Gastrocnemius medialis (tissue), 4 donors: Measurements from ENCODE around the gene PPME1. TPM values are rescaled to one million over a fixed set of nuclear protein-coding genes. Genes with fewer than 3 reads are reported as not detected.
A peak's percentile ranks its signal among the peaks of the same experiment; 100 is the strongest.

Experiments
- ATAC-seq, 2 donors: fragments of 150-250 bp; one replicate each; pipeline ENCODE4 v1.9.1; 2016
- DNase-seq, 2 donors: peaks; one replicate each; pipeline ENCODE4 v3.0.0-alpha.2; 2019
- H3K27ac ChIP-seq, 4 donors: fragments of 200-600 bp; sonication (generic); 1 replicate in 1 of 4; 2 replicates in 3 of 4; pipeline ENCODE4 v1.5.1; 2016 to 2018; ENCODE audit warnings: mild to moderate bottlenecking in 2 of 4, moderate library complexity in 1 of 4
- H3K27me3 ChIP-seq, 3 donors: fragments of 200-600 bp; sonication (generic) in 2 of 3; 1 replicate in 1 of 3; 2 replicates in 2 of 3; pipeline versions ENCODE4 v1.5.1 to v1.6.0; 2016 to 2019; ENCODE audit warnings: mild to moderate bottlenecking in 1 of 3, moderate library complexity in 1 of 3
- H3K36me3 ChIP-seq, 2 donors: fragments of 200-600 bp; sonication (generic) in 1 of 2; one replicate each; pipeline ENCODE4 v1.5.1; 2017 to 2018
- H3K4me1 ChIP-seq, 2 donors: fragments of 200-600 bp; sonication (generic) in 1 of 2; one replicate each; pipeline ENCODE4 v1.5.1; 2016 to 2017; ENCODE audit warnings: mild to moderate bottlenecking in 2 of 2
- H3K4me3 ChIP-seq, 4 donors: fragments of 200-600 bp; sonication (generic) in 3 of 4; 1 replicate in 1 of 4; 2 replicates in 3 of 4; pipeline ENCODE4 v1.5.1; 2016 to 2019; ENCODE audit warnings: mild to moderate bottlenecking in 2 of 4
- H3K9me3 ChIP-seq, 3 donors: fragments of 200-600 bp; sonication (generic) in 2 of 3; 1 replicate in 1 of 3; 2 replicates in 2 of 3; pipeline ENCODE4 v1.5.1; 2016 to 2019
- CTCF ChIP-seq, 5 experiments: fragments of 450-650 bp in 3 of 5; fragments of 200-600 bp in 2 of 5; sonication (generic) in 2 of 5; IDR thresholded peaks in 4 of 5; conservative IDR thresholded peaks in 1 of 5; 1 replicate in 4 of 5; 2 replicates in 1 of 5; pipeline ENCODE4 v1.5.1; 2016 to 2019; ENCODE audit warnings: antibody characterized with exemption in 5 of 5, mild to moderate bottlenecking in 3 of 5, moderate library complexity in 3 of 5
- POLR2A ChIP-seq, 2 donors: fragments of 450-650 bp; IDR thresholded peaks; one replicate each; pipeline ENCODE4 v1.6.1; 2017; ENCODE audit warnings: antibody characterized with exemption in 2 of 2, mild to moderate bottlenecking in 2 of 2, moderate library complexity in 2 of 2
- in situ Hi-C, 4 donors: fragments of 200-750 bp; cut with MboI; loops; one replicate each; pipeline versions ENCODE4 v1.15.0 to v1.8.0; 2017; ENCODE audit warnings: low sequenced_read_pairs in 4 of 4
- intact Hi-C: fragments of 100-400 bp; cut with DNase I; formaldehyde crosslinking; loops from one replicate; pipeline ENCODE4 v1.15.1; 2023; ENCODE audit warnings: low total_unique reads
- total RNA-seq, 4 donors: library from RNA; depleted of rRNA; stranded (reverse); fragments of >200 nt; gene quantifications; one replicate each; pipeline versions ENCODE4 v1.1.0 to v1.2.3, GENCODE V29; 2016

PPME1 gene
- total RNA-seq, 4 donors from 2014 or later: 31.5 to 51.7 (median 43.2) TPM

- no peaks in the 10 kb centered on the region for H3K27me3 ChIP-seq
- no peak overlapping the region for H3K4me3 ChIP-seq
- in situ Hi-C loops: loop anchor here in 1 of 4 donors (10.0 kb wide), 1 partner anchor 191 kb away; no protein-coding TSS in a partner anchor
- TF ChIP-seq POLR2A (IDR thresholded peaks at IDR 0.05) (no peak), CTCF (IDR thresholded peaks at IDR 0.05 in 4 of 5, conservative IDR thresholded peaks at IDR 0.05 in 1 of 5) (no peak)
- peaks cover 11 to 12% of the 10 kb centered on the region in 2 donors for H3K4me1 ChIP-seq
- intact Hi-C loops: no loop called here
- H3K9me3 ChIP-seq: no peaks in the 10 kb centered on the region
- H3K36me3 ChIP-seq: peaks cover 0 to 72% of the 10 kb centered on the region in 2 donors
- no peak for ATAC-seq
- H3K27ac ChIP-seq: no peak overlapping the region
- no peak for DNase-seq
Measured at GRCh38 chr11:74253361-74253760, 82.3 kb downstream of the PPME1 start.

- DNase-seq: peak in 1 of 2 donors; percentile 36
- TF ChIP-seq CTCF (IDR thresholded peaks at IDR 0.05 in 4 of 5, conservative IDR thresholded peaks at IDR 0.05 in 1 of 5) (peak; percentile 71 to 90 (median 86)), POLR2A (IDR thresholded peaks at IDR 0.05) (no peak)
- intact Hi-C loops: loop anchor here (1.0 to 5.0 kb wide), 4 partner anchors 65 to 193 kb away; partner anchors contain the start of gene PGM2L1
- Histone ChIP-seq H3K4me1 (peaks cover 17 to 29% of the 10 kb centered on the region in 2 donors), H3K27ac (no peak overlapping the region), H3K9me3 (no peaks in the 10 kb centered on the region), H3K36me3 (peaks cover 0 to 47% of the 10 kb centered on the region in 2 donors), H3K4me3 (no peak overlapping the region), H3K27me3 (no peaks in the 10 kb centered on the region)
- in situ Hi-C loops: loop anchor here (5.0 to 10.0 kb wide), 4 partner anchors 131 to 196 kb away; no protein-coding TSS in a partner anchor
- peak; percentile 72 to 74 for ATAC-seq
Measured at GRCh38 chr11:74255741-74256375, 84.8 kb downstream of the PPME1 start.

- Histone ChIP-seq H3K27me3 (no peaks in the 10 kb centered on the region), H3K9me3 (no peaks in the 10 kb centered on the region), H3K27ac (no peak overlapping the region), H3K36me3 (peaks cover 0 to 40% of the 10 kb centered on the region in 2 donors), H3K4me3 (no peak overlapping the region), H3K4me1 (peaks cover 17 to 29% of the 10 kb centered on the region in 2 donors)
- TF ChIP-seq POLR2A (IDR thresholded peaks at IDR 0.05) (no peak), CTCF (IDR thresholded peaks at IDR 0.05 in 4 of 5, conservative IDR thresholded peaks at IDR 0.05 in 1 of 5) (no peak)
- DNase-seq (no peak), ATAC-seq (no peak)
- intact Hi-C loops: loop anchor here (5.0 kb wide), 1 partner anchor 141 kb away; the partner anchor contains the start of gene PGM2L1
- in situ Hi-C loops: loop anchor here (5.0 to 10.0 kb wide), 4 partner anchors 131 to 196 kb away; no protein-coding TSS in a partner anchor
Measured at GRCh38 chr11:74256378-74257133, 85.5 kb downstream of the PPME1 start.

GRCh38 chr11:74257959-74258553 is 87.0 kb downstream of the PPME1 start:
- H3K9me3 ChIP-seq: no peaks in the 10 kb centered on the region
- no peak overlapping the region for H3K4me3 ChIP-seq
- no peak overlapping the region for H3K27ac ChIP-seq
- intact Hi-C loops: loop anchor here (5.0 kb wide), 1 partner anchor 139 kb away; the partner anchor contains the start of gene PGM2L1
- H3K4me1 ChIP-seq: peaks cover 17 to 29% of the 10 kb centered on the region in 2 donors
- TF ChIP-seq POLR2A (IDR thresholded peaks at IDR 0.05) (no peak), CTCF (IDR thresholded peaks at IDR 0.05 in 4 of 5, conservative IDR thresholded peaks at IDR 0.05 in 1 of 5) (no peak)
- no peaks in the 10 kb centered on the region for H3K27me3 ChIP-seq
- peak in 1 of 2 donors; percentile 21 for DNase-seq
- peak; percentile 13 to 15 for ATAC-seq
- in situ Hi-C loops: loop anchor here (5.0 to 10.0 kb wide), 4 partner anchors 129 to 194 kb away; no protein-coding TSS in a partner anchor
- peaks cover 0 to 25% of the 10 kb centered on the region in 2 donors for H3K36me3 ChIP-seq
